Measurements from ENCODE around the gene NIPBL.
"Not testable (repeated sequence)": the region's sequence is repeated elsewhere in the genome, so short reads cannot be mapped to it uniquely, and the experiment has no call there.

NIPBL gene

DNA sequence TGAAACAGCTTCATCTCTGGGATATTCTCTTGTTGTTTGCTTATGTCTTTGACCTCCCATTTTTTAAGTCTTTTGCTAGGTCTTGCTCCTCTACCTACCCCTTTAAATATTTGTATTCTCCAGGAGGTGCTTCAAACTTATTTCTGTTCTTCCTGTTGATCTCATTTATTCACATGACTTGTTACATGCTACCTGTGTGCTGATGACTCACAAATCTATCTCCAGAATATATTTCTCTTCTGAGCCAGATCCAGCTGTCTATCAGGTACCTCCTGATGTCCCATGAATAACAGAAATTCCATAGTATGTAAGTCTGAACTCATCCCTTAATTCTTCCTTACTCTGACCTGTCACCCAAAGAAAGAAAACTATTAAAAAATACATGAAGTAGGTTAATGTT lies 11.0 kb downstream of the NIPBL start:
- no peak for DNase-seq (ENCODE audit: low spot score)
- TF ChIP-seq, protein P1, sequence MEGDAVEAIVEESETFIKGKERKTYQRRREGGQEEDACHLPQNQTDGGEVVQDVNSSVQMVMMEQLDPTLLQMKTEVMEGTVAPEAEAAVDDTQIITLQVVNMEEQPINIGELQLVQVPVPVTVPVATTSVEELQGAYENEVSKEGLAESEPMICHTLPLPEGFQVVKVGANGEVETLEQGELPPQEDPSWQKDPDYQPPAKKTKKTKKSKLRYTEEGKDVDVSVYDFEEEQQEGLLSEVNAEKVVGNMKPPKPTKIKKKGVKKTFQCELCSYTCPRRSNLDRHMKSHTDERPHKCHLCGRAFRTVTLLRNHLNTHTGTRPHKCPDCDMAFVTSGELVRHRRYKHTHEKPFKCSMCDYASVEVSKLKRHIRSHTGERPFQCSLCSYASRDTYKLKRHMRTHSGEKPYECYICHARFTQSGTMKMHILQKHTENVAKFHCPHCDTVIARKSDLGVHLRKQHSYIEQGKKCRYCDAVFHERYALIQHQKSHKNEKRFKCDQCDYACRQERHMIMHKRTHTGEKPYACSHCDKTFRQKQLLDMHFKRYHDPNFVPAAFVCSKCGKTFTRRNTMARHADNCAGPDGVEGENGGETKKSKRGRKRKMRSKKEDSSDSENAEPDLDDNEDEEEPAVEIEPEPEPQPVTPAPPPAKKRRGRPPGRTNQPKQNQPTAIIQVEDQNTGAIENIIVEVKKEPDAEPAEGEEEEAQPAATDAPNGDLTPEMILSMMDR (IDR thresholded peaks at IDR 0.05; ENCODE audit: extremely low read depth, missing control alignments): no peak

DNA sequence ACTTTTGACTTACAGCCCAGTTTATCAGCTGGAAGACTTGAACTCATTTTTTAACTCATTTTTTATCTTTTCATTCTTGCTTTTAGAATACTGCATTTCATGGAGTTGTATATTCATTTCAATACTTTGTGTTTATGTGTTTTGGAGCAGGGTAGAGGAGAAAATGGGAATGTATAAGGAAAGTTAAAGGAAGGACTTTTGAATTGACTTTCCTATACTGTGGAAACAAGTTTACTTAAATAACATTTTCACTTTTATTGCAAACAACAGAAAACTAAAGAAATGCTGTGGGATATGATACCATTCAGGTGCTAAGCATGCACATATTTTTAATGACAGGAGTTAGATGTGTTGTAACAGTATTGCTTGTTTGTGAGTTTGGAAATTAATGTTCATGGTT lies 11.7 kb downstream of the NIPBL start:
- TF ChIP-seq, protein P1 (IDR thresholded peaks at IDR 0.05; ENCODE audit: extremely low read depth, missing control alignments): no peak
- DNase-seq (ENCODE audit: low spot score): no peak

DNA sequence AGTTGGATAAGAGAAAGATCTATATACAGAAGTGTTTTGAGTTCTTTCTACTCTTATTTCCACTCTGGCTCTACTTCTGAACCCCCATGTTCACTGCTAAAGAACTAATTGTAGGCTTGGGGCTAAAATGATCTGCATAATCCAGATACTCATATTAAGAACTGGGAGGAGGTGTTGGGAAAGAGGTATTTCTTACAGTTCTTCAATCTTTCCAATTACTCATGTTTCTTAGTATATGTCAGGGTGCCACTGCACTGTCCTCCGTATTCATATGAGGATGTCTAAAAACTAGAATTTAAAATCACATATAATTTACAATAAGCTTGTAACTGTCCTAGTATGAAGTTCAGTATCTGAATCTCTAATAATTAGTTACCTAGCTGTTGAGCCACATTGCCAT lies 12.7 kb downstream of the NIPBL start:
- DNase-seq (ENCODE audit: low spot score): no peak
- TF ChIP-seq, protein P1 (IDR thresholded peaks at IDR 0.05; ENCODE audit: extremely low read depth, missing control alignments): no peak

DNA sequence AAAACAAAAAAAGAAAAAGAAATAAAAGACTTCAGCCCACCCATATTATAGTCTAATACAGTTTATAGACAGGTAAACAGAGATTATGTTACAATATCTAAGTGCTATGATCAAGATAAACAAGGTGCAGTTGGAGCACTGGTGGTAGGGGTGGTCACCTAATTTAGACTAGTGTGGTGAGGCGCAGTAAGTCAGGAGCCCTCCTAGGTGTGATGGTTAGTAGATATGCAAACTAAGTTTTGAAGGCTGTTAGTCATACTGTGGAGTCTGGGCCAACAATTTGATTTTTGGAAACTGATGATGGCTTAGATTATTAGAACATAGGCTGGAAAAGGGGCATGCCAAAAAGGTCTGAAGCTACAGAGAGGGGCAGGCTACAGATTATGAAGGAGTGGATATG lies 14.7 kb downstream of the NIPBL start:
- TF ChIP-seq, protein P1 (IDR thresholded peaks at IDR 0.05; ENCODE audit: extremely low read depth, missing control alignments): no peak
- DNase-seq (ENCODE audit: low spot score): no peak

DNA sequence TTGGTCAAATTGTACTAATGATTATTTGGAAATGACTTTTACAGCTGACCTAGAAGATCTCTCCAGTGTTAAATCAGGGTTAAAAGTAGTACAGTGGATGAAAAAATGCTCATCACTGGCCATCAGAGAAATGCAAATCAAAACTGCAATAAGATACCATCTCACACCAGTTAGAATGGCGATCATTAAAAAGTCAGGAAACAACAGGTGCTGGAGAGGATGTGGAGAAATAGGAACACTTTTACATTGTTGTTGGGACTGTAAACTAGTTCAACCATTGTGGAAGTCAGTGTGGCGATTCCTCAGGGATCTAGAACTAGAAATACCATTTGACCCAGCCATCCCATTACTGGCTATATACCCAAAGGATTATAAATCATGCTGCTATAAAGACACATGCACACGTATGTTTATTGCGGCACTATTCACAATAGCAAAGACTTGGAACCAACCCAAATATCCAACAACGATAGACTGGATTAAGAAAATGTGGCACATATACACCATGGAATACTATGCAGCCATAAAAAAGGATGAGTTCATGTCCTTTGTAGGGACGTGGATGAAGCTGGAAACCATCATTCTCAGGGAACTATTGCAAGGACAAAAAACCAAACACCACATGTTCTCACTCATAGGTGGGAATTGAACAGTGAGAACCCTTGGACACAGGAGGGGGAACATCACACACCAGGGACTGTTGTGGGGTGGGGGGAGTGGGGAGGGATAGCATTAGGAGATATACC lies 15.7 kb downstream of the NIPBL start:
- DNase-seq (ENCODE audit: low spot score): not testable (repeated sequence)

DNA sequence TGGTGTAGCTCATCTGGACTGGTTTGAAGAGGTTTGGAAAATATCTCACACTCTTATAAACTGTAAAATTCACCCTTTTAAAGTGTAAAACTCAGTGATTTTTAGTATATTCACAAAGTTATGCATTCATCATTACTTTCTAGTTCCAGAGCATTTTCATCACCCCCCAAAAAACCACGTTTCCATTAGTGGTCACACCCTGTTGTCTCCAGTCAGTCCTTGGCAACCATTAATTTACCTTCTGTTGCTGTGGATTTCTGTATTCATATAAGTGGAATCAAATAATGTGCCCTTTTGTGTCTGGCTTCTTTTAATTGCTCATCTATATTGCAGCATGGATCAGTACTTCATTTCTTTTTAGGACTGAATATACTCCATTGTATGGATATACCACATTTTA lies 18.4 kb downstream of the NIPBL start:
- no peak for DNase-seq (ENCODE audit: low spot score)

DNA sequence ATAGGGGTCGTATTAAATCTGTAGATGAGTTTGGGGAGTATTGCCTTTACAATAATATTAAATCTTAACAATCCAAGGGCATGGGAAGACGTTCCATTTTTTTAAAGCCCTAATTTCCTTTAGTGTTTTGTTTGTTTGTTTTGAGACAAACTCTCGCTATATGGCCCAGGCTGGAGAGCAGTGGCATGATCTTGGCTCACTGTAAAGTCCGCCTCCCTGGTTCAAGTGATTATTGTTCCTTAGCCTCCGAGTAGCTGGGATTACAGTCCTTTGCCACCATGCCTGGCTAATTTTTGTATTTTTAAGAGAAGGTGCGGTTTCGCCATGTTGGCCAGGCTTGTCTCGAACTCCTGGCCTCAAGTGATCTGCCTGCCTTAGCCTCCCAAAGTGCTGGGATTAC lies 19.9 kb downstream of the NIPBL start:
- TF ChIP-seq, protein P1 (IDR thresholded peaks at IDR 0.05; ENCODE audit: extremely low read depth, missing control alignments): no peak
- no peak for DNase-seq (ENCODE audit: low spot score)

More for the DNA sequence above, 18.4 kb downstream of the NIPBL start:
- TF ChIP-seq, protein P1 (IDR thresholded peaks at IDR 0.05; ENCODE audit: extremely low read depth, missing control alignments): no peak

DNA sequence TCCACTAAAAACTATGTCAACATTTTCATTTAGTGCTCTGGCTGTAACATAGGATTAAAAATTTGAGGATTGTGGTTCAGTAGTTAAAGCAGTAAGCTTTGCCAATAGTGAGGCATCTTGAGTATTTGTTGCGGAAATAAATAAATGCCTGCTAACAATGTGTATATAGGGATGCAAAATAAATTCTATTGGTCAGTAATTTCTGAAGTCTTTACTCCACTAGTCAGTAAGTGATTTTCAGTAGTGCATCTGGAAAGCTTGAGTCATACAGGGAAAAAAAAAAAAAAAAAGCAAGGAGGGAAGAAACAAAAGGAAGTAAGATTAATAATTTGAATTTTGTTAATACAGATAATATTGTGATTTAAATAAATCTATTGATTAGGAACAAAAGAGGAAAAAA lies 21.0 kb downstream of the NIPBL start:
- no peak for DNase-seq (ENCODE audit: low spot score)
- TF ChIP-seq, protein P1 (IDR thresholded peaks at IDR 0.05; ENCODE audit: extremely low read depth, missing control alignments): no peak

Data from GM20000 (cell line).